T47D (cell line): Measurements from ENCODE around the gene BET1.
"Not testable (repeated sequence)": the region's sequence is repeated elsewhere in the genome, so short reads cannot be mapped to it uniquely, and the experiment has no call there.

Source experiments
- DNase-seq, 2 experiments: peaks; one replicate each; pipeline versions ENCODE4 v3.0.0 to v3.0.0-alpha.2; 2011 to 2012; ENCODE audit warnings: low read depth in 1 of 2, low spot score in 1 of 2
- JUND ChIP-seq: IDR thresholded peaks from 2 replicates; pipeline ENCODE4 v1.6.1; 2012; ENCODE audit warnings: low read depth
- in situ Hi-C: cut with HindIII; loops from 2 replicates; pipeline ENCODE4 v1.10.0; 2016; ENCODE audit warnings: low sequenced_read_pairs, low pct_unique_long_range_greater_than_20kb

BET1 gene

GRCh38 chr7:94039368-94040035, 35.3 kb upstream of the BET1 start:
- in situ Hi-C loops: no loop called here
- TF ChIP-seq JUND: no peak
- no peak for DNase-seq

GRCh38 chr7:94031865-94032264, 27.7 kb upstream of the BET1 start:
- DNase-seq: no peak
- no peak for TF ChIP-seq JUND
- in situ Hi-C loops: no loop called here

- no peak for DNase-seq
- in situ Hi-C loops: no loop called here
- TF ChIP-seq JUND: no peak
These were observed 26.5 kb upstream of the BET1 start for GRCh38 chr7:94030634-94031033.

- DNase-seq: no peak
- in situ Hi-C loops: no loop called here
- TF ChIP-seq JUND: no peak
These were observed 25.8 kb upstream of the BET1 start for GRCh38 chr7:94029976-94030375.

GRCh38 chr7:94028768-94029167, 24.6 kb upstream of the BET1 start:
- no peak for DNase-seq
- in situ Hi-C loops: no loop called here

GRCh38 chr7:94026619-94027018, 22.5 kb upstream of the BET1 start:
- in situ Hi-C loops, DNase-seq: not testable (repeated sequence)

More at GRCh38 chr7:94028768-94029167, 24.6 kb upstream of the BET1 start:
- no peak for TF ChIP-seq JUND

- DNase-seq: no peak
- in situ Hi-C loops: no loop called here
These were observed 18.4 kb upstream of the BET1 start for GRCh38 chr7:94022550-94022949.

GRCh38 chr7:94016786-94017185, 12.6 kb upstream of the BET1 start:
- DNase-seq: no peak
- no peak for TF ChIP-seq JUND
- in situ Hi-C loops: no loop called here

More at GRCh38 chr7:94022550-94022949, 18.4 kb upstream of the BET1 start:
- no peak for TF ChIP-seq JUND

- in situ Hi-C loops: no loop called here
These were observed 11.4 kb upstream of the BET1 start for GRCh38 chr7:94015538-94015937.

GRCh38 chr7:94012746-94013145, 8.6 kb upstream of the BET1 start:
- DNase-seq: no peak
- TF ChIP-seq JUND: no peak
- in situ Hi-C loops: no loop called here

More at GRCh38 chr7:94015538-94015937, 11.4 kb upstream of the BET1 start:
- TF ChIP-seq JUND: no peak
- no peak for DNase-seq

- no peak for TF ChIP-seq JUND
- in situ Hi-C loops: no loop called here
- DNase-seq: no peak
These were observed 7.7 kb upstream of the BET1 start for GRCh38 chr7:94011714-94012353.

GRCh38 chr7:94008537-94008936, 4.4 kb upstream of the BET1 start:
- no peak for DNase-seq

GRCh38 chr7:94005753-94006152, 1.6 kb upstream of the BET1 start:
- DNase-seq: no peak
- in situ Hi-C loops: no loop called here
- TF ChIP-seq JUND: no peak

More at GRCh38 chr7:94008537-94008936, 4.4 kb upstream of the BET1 start:
- in situ Hi-C loops: no loop called here
- TF ChIP-seq JUND: no peak
